ENCODE measurements around the gene GAS5.
"Not testable (repeated sequence)": the region's sequence is repeated elsewhere in the genome, so short reads cannot be mapped to it uniquely, and the experiment has no call there.

The GAS5 gene

GRCh38 chr1:173886746-173887611 lies 19.2 kb upstream of the GAS5 start:
- peaks cover 4% of the 10 kb centered on the region; the same call in 1 of the 2 replicates for H3K36me3 ChIP-seq (ENCODE audit: insufficient read depth, low read length)

GRCh38 chr1:173884701-173885100 lies 16.9 kb upstream of the GAS5 start:
- no peaks in the 10 kb centered on the region for H3K9me3 ChIP-seq (ENCODE audit: control insufficient read depth, insufficient read depth, low read length)
- H3K36me3 ChIP-seq (ENCODE audit: insufficient read depth, low read length), result peaks cover 4% of the 10 kb centered on the region; the same call in 1 of the 2 replicates
- H3K9ac ChIP-seq (ENCODE audit: low read depth, low read length), result no peak overlapping the region
- H3K4me1 ChIP-seq (ENCODE audit: insufficient read depth, low read length), result peaks cover 29% of the 10 kb centered on the region

More at GRCh38 chr1:173886746-173887611, 19.2 kb upstream of the GAS5 start:
- Histone ChIP-seq H3K9ac (ENCODE audit: low read depth, low read length) (no peak overlapping the region), H3K4me1 (ENCODE audit: insufficient read depth, low read length) (peaks cover 32% of the 10 kb centered on the region), H3K9me3 (ENCODE audit: control insufficient read depth, insufficient read depth, low read length) (no peaks in the 10 kb centered on the region)

DNA sequence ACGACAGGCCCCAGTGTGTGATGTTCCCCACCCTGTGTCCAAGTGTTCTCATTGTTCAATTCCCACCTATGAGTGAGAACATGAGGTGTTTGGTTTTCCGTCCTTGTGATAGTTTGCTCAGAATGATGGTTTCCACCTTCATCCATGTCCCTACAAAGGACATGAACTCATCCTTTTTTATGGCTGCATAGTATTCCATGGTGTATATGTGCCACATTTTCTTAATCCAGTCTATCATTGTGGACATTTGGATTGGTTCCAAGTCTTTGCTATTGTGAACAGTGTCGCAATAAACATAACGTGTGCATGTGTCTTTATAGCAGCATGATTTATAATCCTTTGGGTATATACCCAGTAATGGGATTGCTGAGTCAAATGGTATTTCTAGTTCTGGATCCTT lies 13.3 kb upstream of the GAS5 start:
- H3K9ac ChIP-seq (ENCODE audit: low read depth, low read length); H3K36me3 ChIP-seq (ENCODE audit: insufficient read depth, low read length); H3K4me1 ChIP-seq (ENCODE audit: insufficient read depth, low read length); H3K9me3 ChIP-seq (ENCODE audit: control insufficient read depth, insufficient read depth, low read length): not testable (repeated sequence)

DNA sequence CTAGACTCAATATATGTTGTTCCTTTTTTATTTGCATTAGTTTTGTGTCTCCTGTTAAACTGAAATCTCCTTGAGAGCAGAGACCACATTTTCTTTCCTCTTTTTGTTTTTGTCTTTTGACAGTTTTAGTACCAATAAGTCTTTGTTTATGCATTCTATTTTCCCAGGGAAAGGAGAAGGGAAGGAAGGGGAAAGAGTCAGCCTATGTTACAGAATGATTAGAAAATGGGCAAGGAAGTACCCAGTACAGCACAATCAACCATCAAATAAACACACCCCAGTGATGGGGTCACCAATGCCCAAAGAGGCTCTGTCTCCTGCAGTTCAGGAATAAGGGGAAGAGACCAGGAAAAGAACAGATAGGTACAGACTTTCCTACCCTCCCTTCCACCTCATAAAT lies 10.5 kb upstream of the GAS5 start:
- H3K9me3 ChIP-seq (ENCODE audit: control insufficient read depth, insufficient read depth, low read length), result no peaks in the 10 kb centered on the region
- peaks cover 5% of the 10 kb centered on the region; the same call in 1 of the 2 replicates for H3K36me3 ChIP-seq (ENCODE audit: insufficient read depth, low read length)
- no peak overlapping the region for H3K9ac ChIP-seq (ENCODE audit: low read depth, low read length)
- H3K4me1 ChIP-seq (ENCODE audit: insufficient read depth, low read length), result no peaks in the 10 kb centered on the region

GRCh38 chr1:173876732-173877131 lies 8.9 kb upstream of the GAS5 start:
- Histone ChIP-seq H3K9me3 (ENCODE audit: control insufficient read depth, insufficient read depth, low read length) (no peaks in the 10 kb centered on the region), H3K36me3 (ENCODE audit: insufficient read depth, low read length) (peaks cover 7% of the 10 kb centered on the region; the same call in 1 of the 2 replicates)

DNA sequence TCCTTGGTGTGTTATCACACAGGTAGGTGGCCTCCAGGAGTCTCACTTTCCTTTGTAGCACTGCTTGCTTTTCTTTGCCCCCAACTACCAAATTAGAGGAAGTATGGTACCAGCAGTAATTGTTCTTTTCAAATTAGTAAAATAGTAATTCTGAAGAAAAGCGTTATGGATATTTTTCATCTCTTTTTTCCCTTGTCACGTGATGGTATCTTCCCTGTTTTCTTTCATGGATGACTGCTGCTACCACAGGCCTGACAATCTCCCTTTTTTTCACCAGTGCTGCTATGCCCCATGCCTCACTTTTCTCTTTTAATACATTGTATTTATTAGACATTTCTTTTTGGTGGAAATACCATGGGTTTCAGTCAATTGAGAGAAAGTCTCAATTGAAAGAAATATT lies 3.7 kb upstream of the GAS5 start:
- Histone ChIP-seq H3K9ac (ENCODE audit: low read depth, low read length) (no peak overlapping the region), H3K4me1 (ENCODE audit: insufficient read depth, low read length) (peaks cover 4% of the 10 kb centered on the region), H3K36me3 (ENCODE audit: insufficient read depth, low read length) (peaks cover 21% of the 10 kb centered on the region), H3K9me3 (ENCODE audit: control insufficient read depth, insufficient read depth, low read length) (no peaks in the 10 kb centered on the region)

More at GRCh38 chr1:173876732-173877131, 8.9 kb upstream of the GAS5 start:
- no peaks in the 10 kb centered on the region for H3K4me1 ChIP-seq (ENCODE audit: insufficient read depth, low read length)
- no peak overlapping the region for H3K9ac ChIP-seq (ENCODE audit: low read depth, low read length)

DNA sequence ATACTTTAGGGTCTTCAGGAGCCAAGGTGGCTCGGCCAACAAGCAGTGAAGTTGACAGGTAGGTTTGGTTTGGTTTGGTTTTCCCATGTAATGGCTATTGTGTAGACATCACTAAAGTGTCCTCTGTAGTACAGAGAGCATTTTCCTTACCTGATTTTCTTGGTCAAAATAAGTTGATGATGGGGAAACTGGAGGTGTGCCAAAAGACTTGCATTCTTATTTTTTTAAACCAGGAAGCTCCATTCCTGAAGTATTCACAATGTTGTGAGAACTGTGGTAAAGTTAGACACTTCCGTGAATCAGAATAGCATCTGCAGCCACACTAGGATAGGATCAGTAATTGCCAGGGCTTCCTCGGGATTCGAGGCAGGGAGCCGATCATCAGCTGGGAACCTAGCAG lies 3.3 kb upstream of the GAS5 start:
- H3K9me3 ChIP-seq (ENCODE audit: control insufficient read depth, insufficient read depth, low read length), result no peaks in the 10 kb centered on the region
- H3K9ac ChIP-seq (ENCODE audit: low read depth, low read length), result no peak overlapping the region
- H3K4me1 ChIP-seq (ENCODE audit: insufficient read depth, low read length), result peaks cover 4% of the 10 kb centered on the region
- peaks cover 25% of the 10 kb centered on the region for H3K36me3 ChIP-seq (ENCODE audit: insufficient read depth, low read length)

- peaks cover 6% of the 10 kb centered on the region for H3K4me1 ChIP-seq (ENCODE audit: insufficient read depth, low read length)
- peaks cover 31% of the 10 kb centered on the region for H3K36me3 ChIP-seq (ENCODE audit: insufficient read depth, low read length)
- H3K9ac ChIP-seq (ENCODE audit: low read depth, low read length), result no peak overlapping the region
- H3K9me3 ChIP-seq (ENCODE audit: control insufficient read depth, insufficient read depth, low read length), result no peaks in the 10 kb centered on the region
Measured at GRCh38 chr1:173870252-173871075, 2.7 kb upstream of the GAS5 start.

DNA sequence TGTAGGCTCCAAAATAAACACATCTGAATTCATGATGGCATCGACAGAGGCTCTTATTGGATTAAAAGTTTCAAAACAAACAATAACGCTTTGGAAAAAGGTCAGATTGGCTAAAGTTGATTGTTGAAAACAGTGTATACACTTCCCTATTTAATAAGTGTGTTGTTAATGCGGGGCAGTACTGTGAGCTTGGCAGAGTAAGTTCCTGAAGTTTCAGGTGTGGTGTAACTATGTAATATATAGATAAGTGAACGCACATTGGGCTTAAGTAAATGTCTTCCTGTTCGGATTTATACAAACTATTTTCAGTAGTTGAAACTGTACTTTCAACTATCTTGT lies 1.2 kb upstream of the GAS5 start:
- peaks cover 46% of the 10 kb centered on the region for H3K36me3 ChIP-seq (ENCODE audit: insufficient read depth, low read length)
- H3K4me1 ChIP-seq (ENCODE audit: insufficient read depth, low read length), result peaks cover 9% of the 10 kb centered on the region
- peak overlapping the region; percentile 70 for H3K9ac ChIP-seq (ENCODE audit: low read depth, low read length)
- no peaks in the 10 kb centered on the region for H3K9me3 ChIP-seq (ENCODE audit: control insufficient read depth, insufficient read depth, low read length)

DNA sequence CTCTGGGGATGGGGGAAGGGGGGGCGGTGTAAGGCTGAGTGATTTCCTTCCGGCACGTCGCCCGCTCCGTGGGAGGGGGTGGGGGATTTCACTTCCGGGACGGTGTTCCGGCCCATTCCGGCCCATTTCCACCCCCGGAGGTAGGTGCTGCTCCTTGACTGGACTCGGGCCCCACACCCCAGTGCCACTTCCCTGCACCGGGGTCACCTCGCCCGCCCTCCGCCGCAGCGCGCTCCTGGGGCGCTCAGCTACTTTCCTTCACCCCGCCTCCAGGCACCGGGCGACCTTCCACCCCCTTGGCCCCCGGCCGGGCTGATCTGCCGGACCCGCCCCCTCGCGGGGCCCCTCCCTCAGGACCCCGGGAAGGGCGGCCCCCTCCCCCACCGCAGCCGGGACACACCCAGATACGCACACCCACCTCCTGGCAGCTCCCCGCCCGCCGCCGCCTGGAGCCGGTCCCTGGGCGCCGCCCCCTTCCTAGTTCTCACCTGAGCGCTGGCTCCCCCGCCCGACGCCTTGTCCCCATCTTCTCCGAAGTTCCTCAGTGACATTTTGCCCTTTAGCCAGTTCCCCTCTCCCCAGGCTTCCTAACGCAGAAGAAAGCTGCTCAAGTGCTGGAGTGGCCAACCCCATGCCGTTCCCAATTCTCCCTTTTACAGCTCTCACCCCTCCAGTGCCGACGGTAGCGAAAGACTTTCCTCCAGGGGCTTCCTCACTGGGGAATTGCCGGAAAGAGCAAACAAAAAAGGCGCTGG lies 654 bp upstream of the GAS5 start, which contains the start of gene ZBTB37:
Gene ZBTB37 (plus strand): TSS at position 115 of the 755 bp plus-strand sequence. CDS start 1,846 bp downstream, outside the sequence.
- H3K9ac ChIP-seq (ENCODE audit: low read depth, low read length), result peak within 1 kb of the TSS; percentile 74
- H3K4me1 ChIP-seq (ENCODE audit: insufficient read depth, low read length), result peaks cover 9% of the 10 kb centered on the region
- peaks cover 51% of the 10 kb centered on the region for H3K36me3 ChIP-seq (ENCODE audit: insufficient read depth, low read length)

DNA sequence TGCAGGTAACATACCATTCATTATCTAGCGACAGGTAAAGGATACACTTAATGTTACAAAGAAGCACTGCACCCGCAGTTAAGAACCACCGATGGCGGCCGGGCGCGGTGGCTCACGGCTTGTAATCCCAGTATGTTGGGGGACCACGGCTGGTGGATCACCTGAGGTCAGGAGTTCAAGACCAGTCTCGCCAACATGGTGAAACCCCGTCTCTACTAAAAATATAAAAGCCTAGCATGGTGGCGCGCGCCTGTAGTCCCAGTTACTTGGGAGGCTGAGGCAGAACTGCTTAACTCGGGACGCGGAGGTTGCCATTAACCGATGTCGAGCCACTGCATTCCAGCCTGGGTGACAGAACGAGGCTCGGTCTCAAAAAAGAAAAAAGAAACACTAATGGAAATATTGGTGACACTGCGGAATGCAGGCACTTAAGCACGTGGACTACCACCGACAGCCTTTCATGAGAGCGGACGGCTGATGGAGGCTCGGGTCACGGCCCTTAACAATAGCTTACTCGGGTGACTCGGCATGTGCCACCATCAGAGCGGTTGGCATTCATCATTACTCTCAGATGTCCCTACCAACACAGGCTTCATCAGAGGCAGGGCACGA lies 542 bp downstream of the GAS5 start:
- Histone ChIP-seq H3K4me1 (ENCODE audit: insufficient read depth, low read length) (peaks cover 9% of the 10 kb centered on the region), H3K9me3 (ENCODE audit: control insufficient read depth, insufficient read depth, low read length) (no peaks in the 10 kb centered on the region), H3K36me3 (ENCODE audit: insufficient read depth, low read length) (peaks cover 53% of the 10 kb centered on the region), H3K9ac (ENCODE audit: low read depth, low read length) (peak overlapping the region; percentile 74)

More for the DNA sequence above, 654 bp upstream of the GAS5 start, which contains the start of gene ZBTB37:
- H3K9me3 ChIP-seq (ENCODE audit: control insufficient read depth, insufficient read depth, low read length), result no peaks in the 10 kb centered on the region

- Histone ChIP-seq H3K9me3 (ENCODE audit: control insufficient read depth, insufficient read depth, low read length) (no peaks in the 10 kb centered on the region), H3K9ac (ENCODE audit: low read depth, low read length) (peak overlapping the region; percentile 74), H3K36me3 (ENCODE audit: insufficient read depth, low read length) (peaks cover 53% of the 10 kb centered on the region), H3K4me1 (ENCODE audit: insufficient read depth, low read length) (peaks cover 9% of the 10 kb centered on the region)
Measured at GRCh38 chr1:173866413-173867115, 1.2 kb downstream of the GAS5 start.

DNA sequence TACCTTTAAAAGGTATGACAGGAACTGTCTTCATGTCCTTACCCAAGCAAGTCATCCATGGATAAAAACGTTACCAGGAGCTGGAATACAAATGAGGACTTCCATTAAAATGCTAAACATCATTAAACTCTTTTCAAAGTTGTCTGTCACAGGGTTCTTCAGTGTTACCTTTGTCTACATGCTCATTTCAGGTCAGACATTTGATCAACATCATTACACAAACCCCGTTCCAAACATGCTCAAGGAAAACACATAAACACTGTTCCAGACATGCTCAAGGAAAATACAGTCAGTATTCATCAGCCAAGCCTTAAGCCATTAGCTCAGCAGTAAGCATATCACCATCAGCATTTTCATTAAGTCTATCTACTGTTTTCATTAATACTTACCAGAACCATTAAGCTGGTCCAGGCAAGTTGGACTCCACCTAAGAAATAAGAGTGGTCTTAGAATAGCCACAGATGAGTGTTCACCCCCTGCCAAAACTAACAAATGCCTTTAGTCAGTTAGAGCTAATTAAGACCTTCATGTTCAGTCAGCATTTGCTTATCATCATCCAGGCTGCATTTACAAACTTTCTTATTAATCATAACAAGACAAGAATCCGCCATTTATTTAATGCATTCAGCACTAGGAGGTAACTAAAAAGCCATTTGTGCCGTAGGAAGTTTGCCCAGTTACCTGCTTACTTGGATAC lies 2.2 kb downstream of the GAS5 start:
- peak overlapping the region; percentile 74 for H3K9ac ChIP-seq (ENCODE audit: low read depth, low read length)
- peaks cover 46% of the 10 kb centered on the region for H3K36me3 ChIP-seq (ENCODE audit: insufficient read depth, low read length)
- H3K9me3 ChIP-seq (ENCODE audit: control insufficient read depth, insufficient read depth, low read length), result no peaks in the 10 kb centered on the region
- peaks cover 9% of the 10 kb centered on the region for H3K4me1 ChIP-seq (ENCODE audit: insufficient read depth, low read length)
